Hepatic stellate cell (primary cell): Measurements from ENCODE around the gene B4GALNT3.
"Not testable (repeated sequence)": the region's sequence is repeated elsewhere in the genome, so short reads cannot be mapped to it uniquely, and the experiment has no call there.

Source experiments
- DNase-seq: peaks from one replicate; pipeline ENCODE4 v3.0.0; 2011; ENCODE audit warnings: low spot score

Gene B4GALNT3

DNA sequence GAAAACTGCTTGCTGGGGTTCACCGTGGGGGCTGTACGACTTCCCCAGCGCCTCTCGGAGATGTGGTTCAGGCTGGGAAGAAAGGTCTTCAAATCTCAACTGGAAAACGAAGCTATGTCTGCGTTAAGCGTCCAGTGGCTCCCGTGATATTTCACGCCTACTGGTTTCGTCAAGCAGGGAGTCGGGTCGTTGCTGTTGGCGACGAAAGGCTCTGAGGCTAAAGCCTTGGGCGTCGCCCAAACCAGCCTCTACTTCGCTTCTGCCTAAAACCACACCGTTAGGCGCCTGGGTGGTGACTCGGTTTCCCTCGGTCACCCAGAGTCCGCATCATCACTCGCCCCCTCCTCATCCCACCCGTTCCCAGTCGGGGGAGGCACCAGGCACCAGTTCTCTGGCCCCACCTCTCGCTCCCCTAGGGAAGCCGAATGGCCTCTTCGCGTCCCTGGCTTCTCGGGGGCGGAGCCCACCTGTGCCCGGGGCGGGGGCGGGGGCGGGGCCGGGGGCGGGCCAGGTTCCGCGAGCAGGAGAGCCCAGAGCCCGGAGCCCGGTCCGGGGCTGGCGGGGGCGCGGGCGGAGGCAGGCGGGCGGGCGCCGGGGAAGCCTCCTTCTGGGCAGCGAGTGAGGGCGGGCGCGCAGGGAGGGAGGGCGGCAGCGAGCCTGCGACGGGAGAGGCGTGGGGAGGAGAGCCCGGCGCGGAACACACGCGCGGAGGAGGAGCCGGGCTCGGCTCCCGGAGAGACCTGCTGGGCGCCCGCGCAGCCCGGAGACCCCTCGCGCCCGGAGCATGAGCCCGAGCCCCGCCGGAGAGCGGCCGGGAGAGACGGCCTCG, at the start of gene B4GALNT3:
Gene B4GALNT3, plus strand, starts transcription at position 510 of the 829 bp plus-strand sequence. CDS start 438 bp downstream, outside the sequence.
- DNase-seq = peak; percentile 37

DNA sequence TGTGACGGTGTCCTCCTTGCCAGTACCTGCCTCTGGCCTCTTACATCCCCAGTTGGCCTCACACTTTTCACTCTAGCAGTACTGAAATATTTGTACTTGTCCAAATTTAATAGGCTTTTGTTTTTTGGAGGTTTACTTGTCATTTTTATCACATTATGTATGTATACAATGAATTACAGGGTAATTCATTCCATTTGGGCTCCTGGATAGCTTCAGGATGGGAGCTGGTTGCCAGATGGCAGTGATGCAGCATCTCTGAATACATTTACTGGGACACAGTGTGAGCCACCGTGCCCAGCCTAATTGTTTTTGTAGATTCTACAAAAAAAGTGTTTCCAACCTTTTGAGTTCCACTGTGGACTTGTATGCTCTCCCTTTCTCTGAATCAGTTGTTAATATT, 44.9 kb upstream of the B4GALNT3 start:
- no peak for DNase-seq

DNA sequence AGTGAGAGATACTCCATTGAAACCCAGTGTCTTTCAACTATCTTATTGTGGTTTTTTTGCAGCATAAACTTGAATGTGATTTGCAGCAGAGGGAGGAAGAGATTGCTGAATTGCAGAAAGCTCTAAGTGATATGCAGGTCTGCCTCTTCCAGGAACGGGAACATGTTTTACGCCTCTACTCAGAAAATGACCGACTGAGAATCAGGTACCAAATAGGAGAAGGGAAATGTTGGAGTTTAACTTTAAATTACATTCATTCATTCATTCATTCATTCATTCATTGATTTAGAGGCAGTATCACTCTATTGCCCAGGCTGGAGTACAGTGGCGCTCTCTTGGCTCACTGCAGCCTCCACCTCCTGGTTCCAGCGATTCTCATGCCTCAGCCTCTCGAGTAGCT, 41.3 kb upstream of the B4GALNT3 start:
- DNase-seq = no peak

DNA sequence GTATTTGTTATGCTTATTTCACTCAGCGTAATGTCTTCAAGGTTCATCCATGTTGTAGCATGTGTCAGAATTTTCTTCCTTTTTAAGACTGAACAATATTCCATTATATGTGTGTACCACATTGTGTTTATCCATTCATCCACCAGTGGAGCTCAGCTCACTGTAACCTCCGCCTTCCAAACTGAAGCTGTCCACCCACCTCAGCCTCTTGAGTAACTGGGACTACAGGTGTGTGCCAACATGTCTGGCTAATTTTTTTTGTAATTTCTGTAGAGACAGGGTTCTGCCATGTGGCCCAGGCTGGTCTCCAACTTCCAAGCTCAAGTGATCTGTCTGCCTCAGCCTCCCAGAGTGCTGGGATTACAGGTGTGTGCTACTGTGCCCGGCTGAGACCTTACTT, 37.2 kb upstream of the B4GALNT3 start:
- DNase-seq = no peak

DNA sequence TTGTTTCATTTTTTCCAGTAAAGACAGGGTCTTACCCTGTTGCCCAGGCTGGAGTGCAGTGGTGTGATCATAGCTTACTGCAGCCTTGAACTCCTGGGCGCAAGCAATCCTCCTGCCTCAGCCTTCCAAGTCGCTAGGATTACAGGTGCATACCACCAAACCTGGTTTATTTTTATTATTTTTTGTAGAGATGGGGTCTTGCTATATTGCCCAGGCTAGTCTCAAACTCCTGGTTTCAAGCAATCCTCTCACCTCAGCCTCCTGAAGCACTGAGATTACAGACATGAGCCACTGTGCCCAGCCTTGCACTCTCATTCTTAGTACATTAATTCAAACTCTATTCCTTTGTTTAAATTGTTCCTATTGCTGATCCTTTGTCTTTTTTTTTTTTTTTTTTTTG, 24.0 kb upstream of the B4GALNT3 start:
- not testable (repeated sequence) for DNase-seq

DNA sequence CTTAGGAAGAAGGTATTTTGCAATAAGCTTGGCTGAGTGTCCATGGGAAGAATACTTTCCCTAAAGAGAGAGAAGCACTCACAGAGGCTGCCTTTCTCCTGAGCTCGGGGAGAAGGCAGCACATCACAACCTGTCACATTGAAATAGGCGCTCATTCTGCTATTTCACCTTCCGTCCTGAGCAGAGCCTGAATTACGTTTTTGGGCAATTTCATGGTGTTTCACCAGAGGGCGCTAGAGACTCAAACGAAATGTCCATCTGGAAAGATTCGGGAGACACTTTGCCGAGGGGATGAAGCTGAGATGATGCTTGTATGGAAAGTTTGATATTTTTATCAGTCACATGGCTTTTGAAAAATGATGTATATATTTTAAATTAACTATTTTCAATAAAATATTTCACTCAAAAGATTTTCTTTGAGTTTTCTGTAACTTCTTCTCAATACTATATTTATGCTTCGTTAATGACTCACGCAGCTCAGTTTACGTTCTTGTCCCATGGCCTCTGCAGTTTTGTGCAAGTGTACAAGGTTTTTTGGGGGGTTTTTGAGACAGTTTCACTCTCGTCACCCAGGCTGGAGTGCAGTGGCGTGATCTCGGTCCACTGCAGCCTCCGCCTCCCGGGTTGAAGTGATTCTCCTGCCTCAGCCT, 17.4 kb upstream of the B4GALNT3 start:
- peak; percentile 62 for DNase-seq

DNA sequence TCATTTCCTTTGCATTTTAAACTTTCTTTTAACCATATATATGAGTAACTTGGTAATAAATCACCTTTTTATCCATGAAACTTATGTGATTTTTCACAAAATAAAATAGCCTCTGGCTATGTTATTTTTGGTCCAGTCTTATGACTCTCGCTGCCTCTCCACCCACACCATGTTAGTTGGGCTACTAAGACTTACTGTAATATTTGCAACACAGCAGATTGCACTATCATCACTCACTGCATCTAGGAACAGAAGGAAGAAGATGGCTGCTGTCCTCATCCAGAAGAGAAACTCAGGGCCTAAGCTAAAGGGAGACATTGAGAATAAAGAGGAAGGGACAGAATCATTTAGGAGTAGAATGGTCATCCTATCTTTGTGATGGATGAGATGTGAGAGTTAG, 12.6 kb upstream of the B4GALNT3 start:
- no peak for DNase-seq

DNA sequence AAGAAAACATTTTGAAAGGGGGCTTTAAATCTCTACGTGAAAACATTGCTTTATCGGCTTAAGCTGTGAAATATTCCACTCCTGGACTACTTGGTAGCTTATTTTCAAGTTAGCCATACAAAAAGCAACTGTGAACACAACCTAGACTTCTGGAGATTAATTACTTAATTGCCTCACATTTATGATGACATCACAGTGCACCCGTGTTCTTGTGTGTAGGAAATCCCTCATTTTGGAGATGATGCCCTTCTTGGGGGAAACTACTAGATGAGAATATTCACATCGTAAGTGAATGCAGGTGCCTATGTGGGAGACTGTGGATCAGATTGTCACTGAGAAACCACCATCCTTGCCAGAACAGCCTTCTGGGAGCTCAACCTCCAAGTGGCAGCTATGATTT, 10.5 kb upstream of the B4GALNT3 start:
- no peak for DNase-seq

DNA sequence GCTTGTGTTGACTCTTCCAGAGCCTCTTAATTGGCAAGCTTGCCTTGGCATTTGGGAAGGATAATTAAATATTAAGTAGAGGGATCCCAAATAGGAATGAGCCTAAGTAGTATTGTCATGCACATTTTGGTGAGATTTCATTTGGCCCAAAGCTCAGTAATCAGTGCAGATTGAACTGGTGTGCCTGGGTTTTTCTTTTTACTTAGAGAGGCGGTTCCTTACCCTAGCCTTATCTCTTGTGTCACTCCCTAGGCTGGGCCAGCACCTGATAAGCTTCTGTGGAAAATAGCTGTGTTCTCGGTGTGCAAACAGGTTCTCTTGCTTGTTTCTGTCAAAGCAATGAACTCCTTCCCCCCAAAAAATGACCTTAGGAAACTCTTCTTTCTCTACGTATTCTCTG, 9.3 kb upstream of the B4GALNT3 start:
- no peak for DNase-seq

DNA sequence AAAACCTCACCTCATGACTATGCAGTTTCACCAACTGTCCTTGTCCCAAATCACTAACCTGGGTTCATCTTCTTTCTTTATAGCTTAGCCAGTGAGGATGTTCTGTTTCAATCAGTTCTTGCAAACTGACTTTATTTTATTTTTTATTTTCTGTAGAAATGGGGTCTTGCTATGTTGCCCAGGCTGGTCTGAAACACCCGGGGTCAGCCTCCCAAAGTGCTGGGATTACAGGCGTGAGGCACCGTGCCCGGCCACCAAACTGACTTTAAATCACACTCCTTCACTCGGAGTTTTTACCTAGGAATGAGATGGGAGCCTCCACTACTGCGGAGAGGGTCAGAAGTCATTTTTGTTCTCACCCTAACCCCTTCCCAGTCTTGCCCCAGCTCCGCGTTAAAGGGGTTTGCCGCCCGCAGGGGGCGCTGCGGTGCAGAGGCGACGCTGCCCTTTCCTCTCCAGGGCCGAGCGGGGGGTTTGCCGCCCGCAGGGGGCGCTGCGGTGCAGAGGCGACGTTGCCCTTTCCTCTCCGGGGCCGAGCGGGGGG, 7.0 kb upstream of the B4GALNT3 start:
- no peak for DNase-seq

DNA sequence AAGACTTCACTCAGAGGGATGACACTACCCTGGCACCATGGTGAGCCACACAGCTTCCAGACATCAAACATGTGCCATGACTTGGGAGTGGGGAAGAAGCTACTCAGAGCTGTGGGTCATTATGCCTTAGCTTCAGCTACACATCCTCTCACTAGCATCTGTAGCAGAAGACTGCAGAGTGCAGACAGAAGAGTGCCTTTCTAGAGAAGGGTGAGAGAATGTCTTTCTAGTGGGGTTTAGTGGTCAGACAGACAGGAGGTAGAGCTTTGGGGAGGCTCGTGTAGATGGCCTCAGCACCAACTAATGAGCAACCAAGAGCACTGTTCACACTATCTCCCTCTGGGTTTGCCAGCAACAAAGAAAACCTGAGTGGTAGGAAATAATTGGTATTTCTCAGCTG, 4.9 kb upstream of the B4GALNT3 start:
- DNase-seq = no peak

DNA sequence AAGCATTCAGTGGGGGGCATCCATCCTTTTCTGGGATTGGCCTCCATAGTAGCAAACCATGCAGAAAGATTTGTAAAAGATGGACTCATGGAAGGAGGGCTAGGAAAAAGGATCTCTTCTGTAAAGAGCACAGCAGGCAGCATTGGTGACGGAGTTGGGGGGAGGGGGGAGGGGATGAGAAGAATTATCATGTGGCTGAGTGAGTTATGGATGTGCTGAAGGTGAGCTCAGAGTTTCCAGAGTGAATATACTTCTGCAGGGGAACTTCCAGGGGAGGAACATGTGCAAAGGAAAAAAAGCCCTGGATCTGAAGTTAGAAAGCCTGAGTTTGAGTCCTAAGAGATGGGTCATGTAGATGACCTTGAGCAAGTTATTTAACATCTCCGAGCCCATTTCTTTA, 3.9 kb upstream of the B4GALNT3 start:
- DNase-seq = no peak

DNA sequence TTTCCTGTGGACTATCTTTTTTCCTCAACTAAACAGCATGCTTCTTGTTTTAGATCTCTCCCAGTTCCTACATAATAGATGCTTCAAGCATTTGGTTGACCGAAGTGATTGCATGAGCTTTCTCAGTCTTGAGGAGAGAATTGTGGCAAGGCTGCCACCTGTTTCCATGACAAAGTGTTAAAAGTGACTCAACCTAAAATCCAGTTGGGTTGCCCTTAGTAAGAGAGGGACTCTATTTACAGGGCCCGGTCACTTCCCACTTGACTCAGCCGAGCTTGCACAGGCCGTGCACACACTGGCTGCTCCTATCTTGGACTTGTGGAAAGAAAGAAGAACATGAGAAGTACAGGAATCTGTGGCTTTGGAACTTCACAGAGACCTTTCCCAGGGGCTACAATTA, 2.1 kb upstream of the B4GALNT3 start:
- no peak for DNase-seq

DNA sequence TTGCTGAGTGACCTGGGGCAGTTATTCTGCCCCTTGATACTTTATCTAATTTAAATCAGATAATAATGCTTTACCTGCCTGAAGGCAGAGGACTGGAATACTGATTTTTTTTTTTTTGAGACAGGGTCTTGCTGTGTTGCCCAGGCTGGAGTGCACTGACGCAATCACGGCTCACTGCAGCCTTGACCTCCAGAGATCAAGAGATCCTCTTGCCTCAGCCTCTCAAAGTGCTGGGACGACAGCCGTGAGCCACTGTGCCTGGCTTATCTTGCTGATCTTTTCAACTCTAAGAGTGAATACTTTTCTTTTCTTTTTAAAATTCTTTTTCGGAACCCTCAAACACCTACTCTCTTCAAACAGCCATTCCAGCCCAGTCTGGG, 699 bp upstream of the B4GALNT3 start:
- no peak for DNase-seq

DNA sequence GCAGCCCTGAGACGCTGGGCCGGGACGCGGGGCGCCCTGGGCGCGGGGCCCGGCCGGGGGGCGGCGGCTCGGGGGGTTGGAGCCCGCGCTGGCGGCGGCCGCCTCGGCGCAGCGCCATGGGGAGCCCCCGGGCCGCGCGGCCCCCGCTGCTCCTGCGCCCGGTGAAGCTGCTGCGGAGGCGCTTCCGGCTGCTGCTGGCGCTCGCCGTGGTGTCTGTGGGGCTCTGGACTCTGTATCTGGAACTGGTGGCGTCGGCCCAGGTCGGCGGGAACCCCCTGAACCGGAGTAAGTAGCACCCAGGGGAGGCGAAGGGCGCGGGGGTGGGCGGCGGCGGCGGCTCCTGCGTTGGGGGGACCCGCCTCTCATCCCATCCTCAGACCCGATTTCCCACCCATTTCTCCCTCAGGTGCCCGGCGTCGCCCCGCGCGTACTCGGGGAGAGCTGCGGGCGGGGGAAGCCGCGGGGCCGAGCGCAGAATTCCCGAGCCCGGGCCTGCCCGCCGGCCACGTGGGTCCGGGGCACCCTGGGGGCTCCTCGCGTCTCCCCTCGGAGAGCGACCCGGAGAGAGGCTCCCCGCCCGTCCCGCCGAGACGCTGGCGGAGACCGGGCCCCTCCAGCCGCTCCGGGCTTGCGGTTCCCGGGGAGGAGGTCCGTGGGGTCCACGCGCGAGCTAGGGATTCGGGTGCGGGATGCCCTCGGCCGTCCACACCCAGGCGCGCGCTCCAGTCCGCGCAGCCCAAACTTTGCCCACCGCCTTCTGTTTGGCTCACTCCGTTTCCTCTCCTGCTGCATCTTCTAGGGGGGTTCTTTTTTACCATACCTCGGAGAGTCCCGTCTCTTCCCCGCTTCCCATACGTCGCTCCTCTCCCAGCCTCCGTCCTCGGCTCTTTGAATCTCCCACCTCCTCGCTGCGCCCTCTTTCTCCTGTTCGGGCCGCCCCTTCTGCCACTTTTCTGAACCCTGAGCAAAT, 807 bp downstream of the B4GALNT3 start:
- peak; percentile 25 for DNase-seq

DNA sequence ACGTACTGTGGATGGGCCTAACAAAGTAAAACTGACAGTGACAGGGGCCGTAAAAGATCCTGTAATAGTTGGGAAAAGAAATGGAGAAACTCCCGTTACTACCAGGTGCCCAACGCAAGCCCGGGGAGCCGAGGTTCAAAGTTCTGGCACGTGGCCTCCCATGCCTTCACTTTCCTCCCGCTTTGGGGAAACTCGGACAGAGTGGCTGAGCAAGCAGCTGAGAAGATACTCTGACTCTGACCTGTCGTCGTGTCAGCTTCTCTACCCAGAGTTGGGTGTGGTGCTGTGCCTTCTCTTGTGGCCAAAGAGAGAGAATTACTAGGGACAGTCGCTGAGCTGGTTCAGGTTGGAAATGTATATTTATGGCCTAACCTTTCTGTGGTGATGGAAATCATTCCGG, 1.7 kb downstream of the B4GALNT3 start:
- no peak for DNase-seq

DNA sequence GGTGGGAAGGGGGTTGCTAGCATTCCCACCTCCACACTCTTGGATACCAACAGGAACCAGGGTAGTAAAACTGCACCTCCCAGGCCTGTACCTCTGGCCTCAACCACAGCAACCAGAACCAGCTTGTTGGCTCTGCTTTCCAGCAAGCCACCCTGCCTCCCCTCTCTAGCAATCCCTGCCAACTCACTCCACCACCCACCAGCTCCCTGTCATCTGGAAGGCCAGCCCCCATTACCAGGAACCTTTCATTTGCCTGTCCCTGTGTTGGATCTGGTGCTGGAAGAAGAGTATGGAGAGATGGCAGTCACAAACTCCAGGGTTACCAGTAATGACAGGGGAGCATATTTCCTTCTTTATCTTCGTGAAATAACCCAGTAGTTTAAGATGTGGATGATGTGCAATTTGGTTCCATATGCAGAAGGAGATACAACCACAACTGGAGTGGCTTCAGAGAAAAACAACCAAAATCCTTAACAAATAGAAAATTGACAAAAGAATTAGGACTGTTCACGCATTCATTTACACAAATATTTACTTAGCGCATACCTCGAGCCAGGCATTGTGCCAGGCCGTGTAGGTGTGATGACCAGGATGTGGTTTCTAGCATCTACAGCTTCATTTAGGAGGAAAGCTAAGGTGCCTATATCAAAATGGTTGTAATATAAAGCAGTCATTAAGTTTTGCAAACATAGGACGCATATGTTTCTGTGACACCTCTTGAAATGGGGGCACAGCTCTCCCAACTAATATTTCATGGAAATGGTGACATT, 3.4 kb downstream of the B4GALNT3 start:
- no peak for DNase-seq

DNA sequence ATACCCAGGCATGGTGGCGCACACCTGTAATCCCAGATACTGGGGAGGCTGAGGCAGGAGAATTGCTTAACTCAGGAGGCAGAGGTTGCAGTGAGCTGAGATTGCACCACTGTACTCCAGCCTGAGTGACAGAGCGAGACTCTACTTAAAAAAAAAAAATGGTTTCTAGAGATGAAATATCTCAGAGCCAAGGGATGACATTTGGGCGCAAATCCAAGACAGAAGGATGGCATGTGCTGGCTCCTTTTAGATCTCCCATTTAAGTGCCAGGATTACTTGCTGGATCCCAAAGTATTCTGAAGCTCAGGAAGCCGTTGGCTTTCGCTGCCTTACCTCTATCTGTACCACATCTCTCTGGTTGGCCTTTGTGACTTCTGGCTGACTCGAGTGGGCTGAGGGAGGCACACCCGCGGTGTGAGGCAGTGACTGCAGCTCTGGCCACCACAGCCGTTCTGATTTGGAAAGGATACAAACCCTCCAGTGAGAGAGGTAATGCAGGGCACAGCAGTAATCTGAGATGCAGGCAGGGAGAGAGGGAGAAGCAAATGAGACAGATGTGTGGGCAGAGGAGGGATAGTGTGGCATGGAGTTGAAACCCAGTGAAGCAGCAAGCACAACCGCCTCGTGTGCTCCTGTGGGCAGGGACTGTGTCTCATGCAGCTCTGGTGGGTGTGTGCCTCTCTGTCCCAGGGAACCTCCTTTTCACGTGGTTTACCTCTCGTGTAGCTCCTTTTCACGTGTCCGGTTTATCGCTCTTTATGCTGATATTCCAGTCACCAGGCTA, 4.9 kb downstream of the B4GALNT3 start:
- no peak for DNase-seq

DNA sequence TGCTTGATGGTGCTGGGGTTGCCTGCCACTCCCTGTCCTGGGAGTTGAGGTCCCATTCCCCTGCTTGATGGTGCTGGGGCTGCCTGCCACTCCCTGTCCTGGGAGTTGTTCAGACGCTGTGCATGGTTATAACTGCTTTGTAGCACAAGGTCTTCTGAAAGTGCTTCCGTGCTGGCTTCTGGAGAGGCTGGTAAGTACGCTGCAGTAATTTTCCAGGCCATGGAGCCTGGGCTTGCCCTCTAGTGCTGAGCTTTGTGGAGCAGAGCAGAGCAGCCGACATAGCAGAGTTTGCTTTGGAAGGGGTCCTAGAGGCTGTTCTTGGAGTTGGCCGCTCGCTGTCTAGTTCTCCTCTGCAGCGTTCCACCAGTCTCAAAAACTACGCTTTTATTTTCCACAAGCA, 6.3 kb downstream of the B4GALNT3 start:
- no peak for DNase-seq

DNA sequence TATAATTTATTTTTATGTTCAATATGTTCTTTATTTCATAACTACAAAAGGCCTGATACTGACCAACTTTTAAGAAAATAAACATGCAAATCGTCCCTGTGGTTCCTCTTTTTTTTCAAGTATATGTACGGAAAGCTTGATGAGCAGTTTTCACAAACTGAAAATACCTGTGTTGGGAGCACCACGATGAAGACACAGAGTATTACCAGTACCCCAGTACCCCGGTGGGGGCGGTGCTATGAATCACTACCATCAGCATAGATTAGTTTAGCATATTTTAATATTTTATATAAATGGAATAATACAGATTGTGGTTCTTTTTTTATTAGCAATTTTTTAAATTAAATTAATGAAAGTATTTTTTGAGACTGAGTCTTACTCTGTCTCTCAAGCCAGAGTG, 7.0 kb downstream of the B4GALNT3 start:
- DNase-seq = no peak

DNA sequence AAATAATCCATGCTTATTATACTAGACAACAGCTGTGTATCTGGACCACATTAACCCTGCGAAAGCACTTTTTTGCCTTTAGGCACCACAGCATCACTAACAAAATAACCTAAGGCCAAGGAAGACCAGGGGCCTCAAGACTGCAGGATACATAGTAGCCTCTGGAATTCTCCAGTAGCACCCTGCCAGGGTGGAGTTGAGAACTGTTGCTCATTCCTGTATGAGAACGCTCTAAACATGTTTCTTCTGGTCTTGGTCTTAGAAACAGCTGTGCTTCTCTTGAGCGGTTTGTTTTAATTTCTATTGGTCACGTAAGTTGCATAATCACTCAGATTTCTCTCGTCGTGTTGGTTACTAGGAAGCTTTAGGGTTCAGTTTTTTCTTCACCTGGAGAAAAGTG, 7.9 kb downstream of the B4GALNT3 start:
- DNase-seq = no peak
